Sigmoid colon (tissue), 3 donors: ENCODE data around the gene AMD1.

Experiments
- CTCF ChIP-seq, 4 experiments: fragments of 450-650 bp in 3 of 4; fragments of 200-600 bp in 1 of 4; IDR thresholded peaks; one replicate each; pipeline ENCODE4 v1.5.1; 2016 to 2019; ENCODE audit warnings: antibody characterized with exemption in 4 of 4, mild to moderate bottlenecking in 3 of 4, moderate library complexity in 2 of 4
- POLR2A ChIP-seq, 2 donors: fragments of 450-650 bp; IDR thresholded peaks; one replicate each; pipeline ENCODE4 v1.6.1; 2016; ENCODE audit warnings: antibody characterized with exemption in 2 of 2, mild to moderate bottlenecking in 2 of 2, moderate library complexity in 2 of 2

- no peak for TF ChIP-seq CTCF (IDR thresholded peaks at IDR 0.05)
- no peak for TF ChIP-seq POLR2A (IDR thresholded peaks at IDR 0.05)
These were observed 23.5 kb downstream of the AMD1 start for GRCh38 chr6:110898111-110898510.
